Measurements from ENCODE around the gene OPCML. TPM values are rescaled to one million over a fixed set of nuclear protein-coding genes. Genes with fewer than 3 reads are reported as not detected.

Gene OPCML
- total RNA-seq, 1 donor from 2014 or later: not detected

DNA sequence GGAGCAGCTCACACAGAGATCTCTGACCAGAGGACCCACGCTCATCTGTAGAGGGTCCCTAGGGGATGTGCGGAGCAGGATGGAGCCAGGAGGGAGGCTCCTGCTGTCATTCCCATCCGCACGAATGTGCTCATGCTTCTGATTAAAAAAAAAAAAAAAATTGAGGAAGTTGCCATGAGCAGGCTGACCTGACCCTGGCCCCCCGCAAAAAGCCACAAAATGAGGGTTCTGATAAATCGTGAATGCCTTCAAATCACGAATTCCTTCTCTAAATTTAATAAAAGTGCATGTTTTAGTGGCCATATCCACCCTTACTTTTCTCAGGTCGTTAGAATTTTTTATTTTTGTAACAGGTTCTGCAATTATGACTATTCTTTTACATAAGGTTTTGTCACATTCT is 378.2 kb downstream of the OPCML start:
- DNase-seq (ENCODE audit: low spot score in 2 of 2): no peak

DNA sequence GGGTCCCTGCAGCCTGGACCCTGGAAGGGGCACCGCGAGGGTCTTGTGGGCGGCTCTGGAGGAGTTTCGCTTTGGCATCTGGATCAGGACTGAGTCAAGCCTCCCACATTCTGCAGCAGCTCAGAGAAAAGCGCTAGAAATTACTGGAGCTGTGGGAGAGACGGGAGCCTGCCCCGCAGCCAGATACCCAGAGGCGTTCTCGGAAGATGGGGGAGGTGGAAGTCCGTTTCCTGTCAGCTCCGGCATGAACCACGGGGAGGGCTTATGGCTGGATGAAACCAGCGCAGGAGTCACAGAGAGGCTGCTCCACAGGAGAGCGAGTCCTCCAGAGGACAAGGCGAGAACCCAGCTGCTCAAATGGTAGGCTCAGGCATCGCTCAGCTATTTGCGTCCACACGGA is 379.3 kb downstream of the OPCML start:
- TF ChIP-seq CTCF (IDR thresholded peaks at IDR 0.05): no peak
- H3K4me1 ChIP-seq: no peaks in the 10 kb centered on the region
- H3K4me3 ChIP-seq: no peak overlapping the region
- no peaks in the 10 kb centered on the region for H3K36me3 ChIP-seq
- no peak for DNase-seq (ENCODE audit: low spot score in 2 of 2)
- H3K9me3 ChIP-seq: no peaks in the 10 kb centered on the region
- intact Hi-C loops (cut with DNase I): no loop called here
- no peaks in the 10 kb centered on the region for H3K27me3 ChIP-seq
- H3K27ac ChIP-seq: no peak overlapping the region

More for the DNA sequence above, 378.2 kb downstream of the OPCML start:
- no peak for TF ChIP-seq CTCF (IDR thresholded peaks at IDR 0.05)
- no peaks in the 10 kb centered on the region for H3K4me1 ChIP-seq
- H3K27ac ChIP-seq: no peak overlapping the region
- H3K9me3 ChIP-seq: no peaks in the 10 kb centered on the region
- no peak overlapping the region for H3K4me3 ChIP-seq
- no peaks in the 10 kb centered on the region for H3K27me3 ChIP-seq
- no peaks in the 10 kb centered on the region for H3K36me3 ChIP-seq
- intact Hi-C loops (cut with DNase I): no loop called here

DNA sequence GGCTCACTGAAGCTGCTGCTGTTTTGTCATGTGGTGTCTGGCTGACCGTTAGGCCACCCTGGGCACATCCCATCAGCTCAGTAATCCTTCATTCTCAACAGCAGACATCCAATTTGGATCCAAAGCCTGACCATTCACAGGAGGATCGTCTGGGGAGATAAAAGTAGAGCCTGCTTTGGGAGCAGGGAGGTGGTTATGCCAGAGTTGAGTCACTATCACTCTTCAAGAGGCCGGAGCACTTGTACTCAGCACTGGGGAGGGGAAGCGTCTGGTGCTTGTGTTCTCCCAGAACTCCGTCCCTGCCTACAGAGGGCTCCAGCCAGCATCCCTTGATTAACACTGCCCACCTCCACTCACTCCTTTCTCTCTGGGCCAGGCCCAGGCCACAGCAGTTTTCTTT is 382.6 kb downstream of the OPCML start:
- intact Hi-C loops (cut with DNase I): no loop called here
- no peak overlapping the region for H3K4me3 ChIP-seq
- H3K27me3 ChIP-seq: no peaks in the 10 kb centered on the region
- no peaks in the 10 kb centered on the region for H3K36me3 ChIP-seq
- H3K4me1 ChIP-seq: no peaks in the 10 kb centered on the region
- TF ChIP-seq CTCF (IDR thresholded peaks at IDR 0.05): no peak
- H3K27ac ChIP-seq: no peak overlapping the region
- no peaks in the 10 kb centered on the region for H3K9me3 ChIP-seq
- no peak for DNase-seq (ENCODE audit: low spot score in 2 of 2)

GRCh38 chr11:133147625-133148024 is 384.7 kb downstream of the OPCML start:
- no peak for DNase-seq (ENCODE audit: low spot score in 2 of 2)
- intact Hi-C loops (cut with DNase I): no loop called here
- H3K36me3 ChIP-seq: no peaks in the 10 kb centered on the region
- H3K27me3 ChIP-seq: no peaks in the 10 kb centered on the region
- no peak overlapping the region for H3K27ac ChIP-seq
- no peak for TF ChIP-seq CTCF (IDR thresholded peaks at IDR 0.05)
- no peak overlapping the region for H3K4me3 ChIP-seq
- H3K9me3 ChIP-seq: no peaks in the 10 kb centered on the region
- H3K4me1 ChIP-seq: no peaks in the 10 kb centered on the region

GRCh38 chr11:133146697-133147306 is 385.5 kb downstream of the OPCML start:
- H3K27ac ChIP-seq: no peak overlapping the region
- no peak for DNase-seq (ENCODE audit: low spot score in 2 of 2)
- H3K4me3 ChIP-seq: no peak overlapping the region
- no peak for TF ChIP-seq CTCF (IDR thresholded peaks at IDR 0.05)
- no peaks in the 10 kb centered on the region for H3K36me3 ChIP-seq
- H3K27me3 ChIP-seq: no peaks in the 10 kb centered on the region
- H3K4me1 ChIP-seq: no peaks in the 10 kb centered on the region
- intact Hi-C loops (cut with DNase I): no loop called here
- no peaks in the 10 kb centered on the region for H3K9me3 ChIP-seq

GRCh38 chr11:133137939-133138338 is 394.4 kb downstream of the OPCML start:
- Histone ChIP-seq H3K4me1 (no peaks in the 10 kb centered on the region), H3K9me3 (no peaks in the 10 kb centered on the region), H3K36me3 (no peaks in the 10 kb centered on the region), H3K4me3 (no peak overlapping the region), H3K27me3 (no peaks in the 10 kb centered on the region), H3K27ac (no peak overlapping the region)
- no peak for TF ChIP-seq CTCF (IDR thresholded peaks at IDR 0.05)
- intact Hi-C loops (cut with DNase I): no loop called here
- no peak for DNase-seq (ENCODE audit: low spot score in 2 of 2)
